Measurements from ENCODE around the gene GRK2. TPM values are rescaled to one million over a fixed set of nuclear protein-coding genes. Genes with fewer than 3 reads are reported as not detected.

The GRK2 gene
- total and polyA plus RNA-seq, 9 of the 15 experiments (the other 6 are each of a cell fraction or from before 2014, with no cell fraction given) = 0.24 to 95.8 (median 56.5) TPM

GRCh38 chr11:67277231-67277961 lies 11.1 kb downstream of the GRK2 start (continued):
- peak; percentile 25 for TF ChIP-seq SMAD1 (IDR thresholded peaks at IDR 0.05; ENCODE audit: low read depth, low read length, partially characterized antibody)
- TF ChIP-seq ZNF354B (CRISPR knock-in tag; IDR thresholded peaks at IDR 0.05) = no peak
- TF ChIP-seq WHSC1 (IDR thresholded peaks at IDR 0.05; ENCODE audit: low read length) = peak; percentile 49
- TF ChIP-seq ETV1 (tag; conservative IDR thresholded peaks at IDR 0.05; ENCODE audit: low read depth) = peak; percentile 31; the same call in 1 of the 2 replicates
- peak; percentile 80; the same call in 1 of the 2 replicates for TF ChIP-seq SMARCA5 (IDR thresholded peaks at IDR 0.05)
- 0 out of 2 replicates have a peak, but pooled peaks have one; percentile 60 for TF ChIP-seq ZNF586 (CRISPR knock-in tag; conservative IDR thresholded peaks at IDR 0.05)
- TF ChIP-seq SMAD4 (CRISPR knock-in tag; conservative IDR thresholded peaks at IDR 0.05) = peak; percentile 91
- TF ChIP-seq TARDBP (IDR thresholded peaks at IDR 0.05) = peak; percentile 55; the same call in 1 of the 2 replicates
- TF ChIP-seq CTCFL (IDR thresholded peaks at IDR 0.05; ENCODE audit: borderline replicate concordance, insufficient read depth, low read depth, low read length, poor library complexity, severe bottlenecking) = no peak
- TF ChIP-seq POLR2AphosphoS5 (IDR thresholded peaks at IDR 0.05; ENCODE audit: control insufficient read depth, insufficient read depth, low read depth, low read length) = peak; percentile 56; the same call in 1 of the 2 replicates
- no peak for TF ChIP-seq CGGBP1 (CRISPR knock-in tag; IDR thresholded peaks at IDR 0.05)
- TF ChIP-seq, protein P1, sequence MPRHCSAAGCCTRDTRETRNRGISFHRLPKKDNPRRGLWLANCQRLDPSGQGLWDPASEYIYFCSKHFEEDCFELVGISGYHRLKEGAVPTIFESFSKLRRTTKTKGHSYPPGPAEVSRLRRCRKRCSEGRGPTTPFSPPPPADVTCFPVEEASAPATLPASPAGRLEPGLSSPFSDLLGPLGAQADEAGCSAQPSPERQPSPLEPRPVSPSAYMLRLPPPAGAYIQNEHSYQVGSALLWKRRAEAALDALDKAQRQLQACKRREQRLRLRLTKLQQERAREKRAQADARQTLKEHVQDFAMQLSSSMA (CRISPR knock-in tag; IDR thresholded peaks at IDR 0.05) = peak; percentile 90
- peak in 2 of 3 experiments; percentile 63 to 74 for TF ChIP-seq YY1 (IDR thresholded peaks at IDR 0.05; ENCODE audit: borderline replicate concordance in 1 of 3, control insufficient read depth in 1 of 3, extremely low read depth in 1 of 3, insufficient read depth in 3 of 3, insufficient read length in 1 of 3, insufficient replicate concordance in 2 of 3, low read depth in 1 of 3, low read length in 2 of 3)
- TF ChIP-seq ZNF165 (CRISPR knock-in tag; IDR thresholded peaks at IDR 0.05; ENCODE audit: borderline replicate concordance) = peak; percentile 48; the same call in 1 of the 2 replicates
- TF ChIP-seq MAX (CRISPR knock-in tag; IDR thresholded peaks at IDR 0.05) = peak; percentile 68; the same call in 1 of the 2 replicates
- TF ChIP-seq FOXK2 (conservative IDR thresholded peaks at IDR 0.05 in 1 of 2, IDR thresholded peaks at IDR 0.05 in 1 of 2; ENCODE audit: low read depth in 2 of 2) = peak; percentile 34 to 47; a peak in 2 of 4 replicates
- no peak for TF ChIP-seq ZNF217 (CRISPR knock-in tag; IDR thresholded peaks at IDR 0.05)
- no peak for TF ChIP-seq SETDB1 (IDR thresholded peaks at IDR 0.05; ENCODE audit: low read length)
- TF ChIP-seq TSHZ1 (CRISPR knock-in tag; IDR thresholded peaks at IDR 0.05) = peak; percentile 67
- peak; percentile 72 for TF ChIP-seq ZFX (CRISPR knock-in tag; IDR thresholded peaks at IDR 0.05)

All from K562 (cell line).